Trophoblast cell (in vitro differentiated cells and primary cell): ENCODE data around the gene FLNB.

Source experiments
- DNase-seq, 2 donors: peaks; one replicate each; pipeline ENCODE4 v3.0.0-alpha.2; 2016
- H2AFZ ChIP-seq: 2 replicates; pipeline ENCODE4 v1.6.1; 2013; ENCODE audit warnings: low read length, moderate library complexity, mild to moderate bottlenecking; ENCODE audit not compliant: insufficient read depth, poor library complexity
- H2AK5ac ChIP-seq: 2 replicates; pipeline ENCODE4 v1.6.1; 2013; ENCODE audit warnings: mild to moderate bottlenecking, low read length
- H2BK120ac ChIP-seq: 2 replicates; pipeline ENCODE4 v1.6.1; 2013; ENCODE audit warnings: low read length, mild to moderate bottlenecking, moderate library complexity; ENCODE audit not compliant: insufficient read depth, poor library complexity
- H2BK12ac ChIP-seq: 2 replicates; pipeline ENCODE4 v1.6.1; 2013; ENCODE audit warnings: mild to moderate bottlenecking, low read length, moderate library complexity
- H2BK5ac ChIP-seq: 2 replicates; pipeline ENCODE4 v1.6.1; 2013; ENCODE audit warnings: low read length, low read depth, moderate library complexity, mild to moderate bottlenecking; ENCODE audit not compliant: poor library complexity
- H3K14ac ChIP-seq: 2 replicates; pipeline ENCODE4 v1.6.1; 2013; ENCODE audit warnings: mild to moderate bottlenecking, low read length
- H3K18ac ChIP-seq: 2 replicates; pipeline ENCODE4 v1.6.1; 2013; ENCODE audit warnings: mild to moderate bottlenecking, low read length
- H3K23ac ChIP-seq: 2 replicates; pipeline ENCODE4 v1.6.1; 2013; ENCODE audit warnings: low read length
- H3K27ac ChIP-seq: 2 replicates; pipeline ENCODE4 v1.5.1; 2013; ENCODE audit warnings: low read depth, mild to moderate bottlenecking, inconsistent platforms, low read length, moderate library complexity
- H3K27me3 ChIP-seq: 2 replicates; pipeline ENCODE4 v1.6.1; 2013; ENCODE audit warnings: inconsistent platforms, mild to moderate bottlenecking, low read length, moderate library complexity; ENCODE audit not compliant: insufficient read depth
- H3K36me3 ChIP-seq, 2 experiments: 1 replicate in 1 of 2; 2 replicates in 1 of 2; pipeline ENCODE4 v1.6.1; 2013; ENCODE audit warnings: low read length in 2 of 2, mild to moderate bottlenecking in 2 of 2, moderate library complexity in 1 of 2; ENCODE audit not compliant: insufficient read depth in 2 of 2, control insufficient read depth in 1 of 2
- H3K4ac ChIP-seq: 2 replicates; pipeline ENCODE4 v1.6.1; 2013; ENCODE audit warnings: low read depth, mild to moderate bottlenecking, low read length, moderate library complexity
- H3K4me1 ChIP-seq, 2 experiments: 1 replicate in 1 of 2; 2 replicates in 1 of 2; pipeline ENCODE4 v1.6.1; 2013; ENCODE audit warnings: low read length in 2 of 2, mild to moderate bottlenecking in 2 of 2, moderate library complexity in 1 of 2; ENCODE audit not compliant: insufficient read depth in 2 of 2, control insufficient read depth in 1 of 2
- H3K4me2 ChIP-seq: 2 replicates; pipeline ENCODE4 v1.6.1; 2013; ENCODE audit warnings: inconsistent platforms, mild to moderate bottlenecking, low read length, moderate library complexity
- H3K4me3 ChIP-seq: 2 replicates; pipeline ENCODE4 v1.5.1; 2013; ENCODE audit warnings: mild to moderate bottlenecking, low read depth, low read length, inconsistent platforms
- H3K79me1 ChIP-seq: one replicate; pipeline ENCODE4 v1.6.1; 2013; ENCODE audit warnings: low read length
- H3K79me2 ChIP-seq: 2 replicates; pipeline ENCODE4 v1.6.1; 2013; ENCODE audit warnings: low read length, mild to moderate bottlenecking; ENCODE audit not compliant: control insufficient read depth, insufficient read depth, poor library complexity
- H3K9ac ChIP-seq: 2 replicates; pipeline ENCODE4 v1.6.1; 2013; ENCODE audit warnings: mild to moderate bottlenecking, low read length
- H3K9me3 ChIP-seq: 2 replicates; pipeline ENCODE4 v1.6.1; 2013; ENCODE audit warnings: low read depth, mild to moderate bottlenecking, control low read depth, inconsistent platforms, low read length; ENCODE audit not compliant: insufficient read depth
- H4K12ac ChIP-seq: 2 replicates; pipeline ENCODE4 v1.6.1; 2013; ENCODE audit warnings: low read depth, mild to moderate bottlenecking, low read length, moderate library complexity
- H4K8ac ChIP-seq: 2 replicates; pipeline ENCODE4 v1.6.1; 2013; ENCODE audit warnings: low read depth, mild to moderate bottlenecking, low read length, moderate library complexity
- H4K91ac ChIP-seq: one replicate; pipeline ENCODE4 v1.6.1; 2013; ENCODE audit warnings: low read depth, mild to moderate bottlenecking, low read length, moderate library complexity
- WGBS: extraction: QIAGEN DNeasy Blood & Tissue Kit; methylation state at CpG from one replicate; pipeline ENCODE4 v1.1.7; 2013; ENCODE audit warnings: missing lambda C conversion rate; ENCODE audit not compliant: insufficient read length, insufficient coverage; ENCODE audit errors: extremely low coverage; 5-methylcytosine and 5-hydroxymethylcytosine counted together

The FLNB gene

GRCh38 chr3:58134468-58134867 is 126.2 kb downstream of the FLNB start:
- H4K12ac ChIP-seq, result no peak overlapping the region
- no peak overlapping the region for H2BK120ac ChIP-seq
- H3K18ac ChIP-seq, result no peak overlapping the region
- H3K79me1 ChIP-seq, result no peaks in the 10 kb centered on the region
- H3K23ac ChIP-seq, result no peak overlapping the region
- H3K4ac ChIP-seq, result no peak overlapping the region
- H3K14ac ChIP-seq, result no peak overlapping the region
- no peak overlapping the region for H3K27ac ChIP-seq
- H3K9ac ChIP-seq, result no peak overlapping the region
- H3K4me1 ChIP-seq, result no peaks in the 10 kb centered on the region
- H2AFZ ChIP-seq, result no peak overlapping the region
- no peak overlapping the region for H2BK12ac ChIP-seq
- no peaks in the 10 kb centered on the region for H3K79me2 ChIP-seq
- H3K36me3 ChIP-seq, result peaks cover 57 to 81% of the 10 kb centered on the region in 2 experiments
- no peaks in the 10 kb centered on the region for H3K27me3 ChIP-seq
- H3K4me2 ChIP-seq, result no peak overlapping the region
- no peak overlapping the region for H2BK5ac ChIP-seq
- no peak for DNase-seq
- H3K4me3 ChIP-seq, result no peak overlapping the region
- WGBS, result no CpG with 5 or more reads among the region's 5 CpGs
- H3K9me3 ChIP-seq, result peaks cover 2% of the 10 kb centered on the region
- no peak overlapping the region for H4K91ac ChIP-seq
- no peak overlapping the region for H2AK5ac ChIP-seq
- no peak overlapping the region for H4K8ac ChIP-seq

GRCh38 chr3:58135712-58136543 is 127.7 kb downstream of the FLNB start:
- no peaks in the 10 kb centered on the region for H3K79me2 ChIP-seq
- H4K12ac ChIP-seq, result no peak overlapping the region
- H3K27me3 ChIP-seq, result no peaks in the 10 kb centered on the region
- H3K9ac ChIP-seq, result no peak overlapping the region
- H2AK5ac ChIP-seq, result no peak overlapping the region
- peaks cover 49 to 80% of the 10 kb centered on the region in 2 experiments for H3K36me3 ChIP-seq
- no peak overlapping the region for H2BK5ac ChIP-seq
- H4K8ac ChIP-seq, result no peak overlapping the region
- H2AFZ ChIP-seq, result no peak overlapping the region
- H3K23ac ChIP-seq, result no peak overlapping the region
- no peak overlapping the region for H3K4me3 ChIP-seq
- H3K9me3 ChIP-seq, result no peaks in the 10 kb centered on the region
- no peak overlapping the region for H2BK12ac ChIP-seq
- H3K79me1 ChIP-seq, result no peaks in the 10 kb centered on the region
- no peak overlapping the region for H4K91ac ChIP-seq
- H3K4ac ChIP-seq, result no peak overlapping the region
- no peak overlapping the region for H3K4me2 ChIP-seq
- no peak overlapping the region for H3K14ac ChIP-seq
- no peak overlapping the region for H3K27ac ChIP-seq
- no peaks in the 10 kb centered on the region for H3K4me1 ChIP-seq
- DNase-seq, result no peak
- no peak overlapping the region for H2BK120ac ChIP-seq
- H3K18ac ChIP-seq, result no peak overlapping the region
- WGBS, result no CpG with 5 or more reads among the region's 14 CpGs

GRCh38 chr3:58137306-58137705 is 129.1 kb downstream of the FLNB start:
- Histone ChIP-seq H3K79me1 (no peaks in the 10 kb centered on the region), H3K4me2 (no peak overlapping the region), H3K4ac (no peak overlapping the region), H2BK12ac (no peak overlapping the region), H2AK5ac (no peak overlapping the region), H3K23ac (no peak overlapping the region), H3K27me3 (no peaks in the 10 kb centered on the region), H2BK5ac (no peak overlapping the region), H3K79me2 (no peaks in the 10 kb centered on the region), H3K4me1 (no peaks in the 10 kb centered on the region), H4K12ac (no peak overlapping the region), H3K9me3 (no peaks in the 10 kb centered on the region), H3K18ac (no peak overlapping the region), H2BK120ac (no peak overlapping the region), H3K27ac (no peak overlapping the region), H3K14ac (no peak overlapping the region), H2AFZ (no peak overlapping the region), H3K4me3 (no peak overlapping the region), H3K36me3 (peaks cover 56 to 81% of the 10 kb centered on the region in 2 experiments), H4K91ac (no peak overlapping the region), H4K8ac (no peak overlapping the region), H3K9ac (no peak overlapping the region)
- no peak for DNase-seq
- no CpG with 5 or more reads among the region's 4 CpGs for WGBS

GRCh38 chr3:58141766-58142345 is 133.6 kb downstream of the FLNB start:
- H3K18ac ChIP-seq, result no peak overlapping the region
- WGBS, result no CpG with 5 or more reads among the region's 12 CpGs
- H3K36me3 ChIP-seq, result peaks cover 61 to 83% of the 10 kb centered on the region in 2 experiments
- H4K8ac ChIP-seq, result no peak overlapping the region
- H3K27me3 ChIP-seq, result no peaks in the 10 kb centered on the region
- H3K4me3 ChIP-seq, result no peak overlapping the region
- no peak overlapping the region for H2AFZ ChIP-seq
- H3K79me2 ChIP-seq, result no peaks in the 10 kb centered on the region
- H3K4me2 ChIP-seq, result no peak overlapping the region
- DNase-seq, result no peak
- no peaks in the 10 kb centered on the region for H3K4me1 ChIP-seq
- no peak overlapping the region for H3K4ac ChIP-seq
- no peak overlapping the region for H2BK5ac ChIP-seq
- H2BK12ac ChIP-seq, result no peak overlapping the region
- H3K79me1 ChIP-seq, result no peaks in the 10 kb centered on the region
- H3K9me3 ChIP-seq, result no peaks in the 10 kb centered on the region
- H3K27ac ChIP-seq, result no peak overlapping the region
- H2AK5ac ChIP-seq, result no peak overlapping the region
- H4K12ac ChIP-seq, result no peak overlapping the region
- H2BK120ac ChIP-seq, result no peak overlapping the region
- no peak overlapping the region for H3K9ac ChIP-seq
- no peak overlapping the region for H4K91ac ChIP-seq
- no peak overlapping the region for H3K14ac ChIP-seq
- no peak overlapping the region for H3K23ac ChIP-seq
